Stimulated activated CD8-positive, alpha-beta memory T cell treated with anti-CD3 and anti-CD28 coated beads, Interleukin-12 subunit alpha, Interleukin-12 subunit beta, amount 100 ng/mL, for 24 hours (primary cell): ENCODE results near the gene HEATR9.
A peak's percentile ranks its signal among the peaks of the same experiment; 100 is the strongest.

ENCODE experiments used
- DNase-seq: peaks from one replicate; pipeline ENCODE4 v3.0.0-alpha.2; 2020; ENCODE audit errors: extremely low read depth

The HEATR9 gene

GRCh38 chr17:35895636-35896587 is 27.2 kb upstream of the HEATR9 start:
- DNase-seq: no peak

GRCh38 chr17:35894206-35894605 is 25.5 kb upstream of the HEATR9 start:
- DNase-seq: no peak

DNA sequence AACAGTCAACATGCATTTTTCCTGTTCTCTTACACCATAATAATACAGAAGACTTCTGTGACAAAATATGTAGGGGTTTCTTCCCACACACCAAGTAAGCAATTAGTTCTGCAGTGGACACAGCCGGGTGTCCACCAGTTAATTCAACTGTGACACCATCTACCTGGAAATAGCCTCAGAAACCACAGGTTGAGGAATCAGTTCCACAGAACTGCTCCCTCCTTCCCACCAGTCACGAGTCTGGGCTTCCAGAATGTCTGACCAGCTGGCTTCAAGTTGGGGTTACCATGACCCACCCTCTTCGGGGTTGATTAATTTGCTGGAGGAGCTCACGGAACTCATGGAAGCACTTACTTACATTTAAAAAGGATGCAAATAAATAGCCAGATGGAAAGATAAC is 25.1 kb upstream of the HEATR9 start:
- no peak for DNase-seq

DNA sequence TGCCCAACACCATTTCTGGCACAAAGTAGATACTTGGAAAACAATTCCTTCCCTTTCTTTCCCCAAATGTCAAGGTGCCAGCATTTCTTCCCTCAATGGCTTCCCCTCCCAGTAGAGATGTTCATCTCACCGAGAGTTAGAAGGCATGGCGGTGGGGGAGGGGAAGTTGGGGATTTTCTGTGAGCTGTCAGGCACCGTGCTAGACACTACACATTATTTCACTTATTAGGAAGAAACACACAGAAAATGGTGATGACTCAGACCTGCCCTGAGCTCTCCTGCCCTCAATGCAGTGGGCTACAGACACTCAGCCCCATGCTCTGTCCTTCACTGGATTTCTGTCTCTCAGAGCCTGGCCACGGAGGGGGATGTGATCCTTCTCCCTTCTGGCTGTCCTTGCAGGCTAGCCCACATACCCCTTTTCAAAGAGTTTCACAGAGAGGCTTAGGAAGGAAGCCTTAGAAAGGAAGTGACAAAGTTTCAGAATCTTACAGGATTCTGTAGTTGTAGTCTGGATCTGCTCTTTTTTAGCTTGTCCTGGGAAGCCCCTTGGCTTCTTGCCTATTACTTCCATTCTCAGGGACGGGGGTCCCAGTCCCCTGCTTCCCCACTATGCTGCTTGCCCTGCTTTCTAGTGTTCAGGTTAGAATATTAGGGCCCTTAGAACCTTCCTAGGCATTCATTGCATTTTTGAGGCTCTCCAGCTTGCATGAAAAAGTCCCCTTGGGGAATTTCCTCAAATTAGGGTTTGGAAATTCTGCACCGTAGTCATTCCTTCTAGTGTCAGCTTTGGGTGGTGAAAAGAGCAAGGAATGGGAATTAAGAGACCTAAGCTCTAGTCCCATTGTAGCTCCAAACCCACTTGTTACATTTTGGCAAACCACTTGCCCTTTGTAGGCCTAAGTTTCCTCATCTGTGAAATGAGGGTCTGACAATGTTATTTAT is 23.7 kb upstream of the HEATR9 start:
- peak; percentile 52 for DNase-seq

- DNase-seq: no peak
These were observed 22.6 kb upstream of the HEATR9 start for GRCh38 chr17:35891269-35891668.

DNA sequence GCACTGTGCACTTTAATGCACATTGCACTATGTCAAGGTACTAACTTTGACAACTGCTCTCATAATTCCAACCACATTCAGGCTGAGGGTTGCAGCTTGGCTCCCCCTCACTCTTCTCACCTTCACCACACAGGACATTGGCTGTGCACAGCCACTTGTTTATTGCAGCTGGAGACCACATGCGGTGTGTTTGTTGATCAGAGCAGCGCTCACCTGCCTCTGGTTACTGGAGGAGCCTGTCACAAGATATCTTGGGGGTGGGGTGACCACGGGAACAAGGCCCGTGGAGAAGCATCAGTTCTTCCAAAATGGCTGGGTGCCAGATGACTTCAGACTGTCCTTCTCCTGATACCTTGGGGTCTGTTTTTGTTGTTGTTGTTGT is 22.1 kb upstream of the HEATR9 start:
- no peak for DNase-seq

DNA sequence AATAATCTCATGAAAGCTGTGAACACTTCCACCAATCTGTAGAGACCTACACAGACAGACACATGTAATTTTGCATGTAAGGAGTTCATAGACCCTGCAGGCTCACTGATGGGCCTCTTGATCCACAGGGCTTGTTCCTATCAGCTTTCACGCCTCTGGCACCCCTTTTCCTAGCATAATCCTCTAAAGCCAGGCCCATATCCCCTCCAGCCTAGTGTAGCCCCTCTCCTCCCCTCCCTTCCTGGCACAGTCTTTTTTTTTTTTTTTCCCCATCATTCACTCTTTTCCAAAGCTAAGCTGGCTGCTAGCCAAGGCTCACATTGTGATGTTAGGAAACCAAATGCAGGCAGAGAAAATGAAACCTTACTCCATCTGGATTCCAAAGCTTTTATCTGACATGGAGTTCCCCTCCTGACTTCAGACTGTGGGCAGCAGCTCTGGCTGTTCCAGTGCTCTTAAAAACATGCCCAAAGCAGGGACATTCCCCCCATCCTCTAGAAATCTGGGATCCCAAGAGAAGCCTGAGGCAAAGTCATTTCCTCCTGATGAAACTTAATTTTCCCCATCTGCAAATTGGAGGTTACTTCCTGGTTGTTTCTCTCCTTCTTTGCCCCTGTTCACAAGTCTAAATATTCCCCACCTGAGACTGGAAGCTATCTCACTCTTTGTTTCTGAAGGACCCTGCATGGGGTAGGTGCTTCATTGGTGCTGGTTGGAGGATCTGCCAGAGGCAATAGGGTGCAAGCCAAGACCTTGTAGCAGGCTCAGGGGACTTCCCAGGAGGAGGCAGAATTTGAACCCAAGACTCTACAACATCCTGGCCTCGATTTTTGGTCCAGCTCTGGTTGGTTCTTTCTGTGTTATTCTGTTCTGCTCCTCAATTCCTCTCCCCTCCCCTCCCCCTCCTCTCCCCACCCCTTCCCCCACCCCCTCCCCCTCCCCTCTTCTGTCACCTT is 21.4 kb upstream of the HEATR9 start:
- DNase-seq: no peak

DNA sequence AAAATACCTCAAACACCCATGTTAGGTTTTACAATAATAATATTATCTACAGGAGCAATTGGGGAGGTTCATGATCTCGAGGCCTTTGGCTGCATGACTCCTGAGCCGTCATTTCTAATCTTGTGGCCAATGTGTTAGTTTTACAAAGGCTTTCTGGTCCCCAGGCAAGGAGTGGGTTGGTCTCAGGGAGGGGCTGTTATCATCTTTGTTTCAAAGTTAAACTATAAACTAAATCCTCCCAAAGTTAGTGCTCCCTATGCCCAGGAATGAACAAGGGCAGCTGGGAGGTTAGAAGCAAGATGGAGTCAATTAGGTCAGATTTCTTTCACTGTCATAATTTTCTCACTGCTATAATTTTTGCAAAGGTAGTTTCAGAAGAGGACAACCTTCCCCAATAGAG is 20.6 kb upstream of the HEATR9 start:
- DNase-seq: no peak

DNA sequence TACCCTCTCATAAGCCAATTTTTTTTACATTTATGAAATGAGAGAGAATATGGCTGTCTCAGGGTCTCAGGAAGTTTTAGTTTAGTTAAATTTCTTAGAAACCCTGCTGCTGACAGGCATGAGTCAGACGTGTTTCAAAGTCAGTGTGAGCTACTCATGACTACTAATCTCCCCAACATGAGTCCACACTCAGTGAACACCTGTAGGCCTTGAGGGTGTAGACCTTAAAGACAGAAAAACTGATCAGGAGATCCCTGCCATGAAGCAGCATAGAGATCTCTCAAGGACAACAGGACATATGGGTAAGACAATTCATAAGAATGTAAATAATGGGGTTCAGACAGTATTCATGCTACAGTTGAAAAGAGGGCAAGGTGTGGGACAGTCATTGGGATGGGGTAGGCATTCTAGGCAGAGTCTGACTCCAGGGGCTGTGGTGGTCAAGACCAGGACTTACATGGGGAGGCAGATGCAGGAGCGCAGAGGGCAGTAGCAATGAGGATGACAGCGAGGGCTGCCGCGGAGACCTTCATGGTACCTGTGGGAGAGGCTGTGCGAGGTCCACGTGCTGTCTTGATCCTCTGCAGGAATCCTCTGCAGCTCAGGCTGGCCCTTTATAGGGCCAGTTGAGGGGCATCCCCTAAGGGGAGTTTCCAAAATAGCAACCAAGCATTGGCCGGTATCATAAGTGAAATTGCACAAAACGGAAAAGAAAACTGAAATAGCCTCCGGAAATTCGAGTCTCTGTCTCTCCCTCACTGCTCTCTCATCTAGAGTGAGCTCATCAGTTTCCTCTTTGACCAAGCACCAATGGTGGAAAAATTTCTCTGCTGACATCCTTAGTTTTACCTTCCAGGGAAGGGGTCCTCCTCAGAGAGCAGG is 11.3 kb upstream of the HEATR9 start, which contains the start of gene CCL5:
CCL5 (minus strand) TSS at position 588 of the 882 bp plus-strand sequence.
- no peak for DNase-seq

- no peak for DNase-seq
These were observed 9.7 kb upstream of the HEATR9 start for GRCh38 chr17:35878361-35878760.

GRCh38 chr17:35877345-35878029 is 8.8 kb upstream of the HEATR9 start:
- DNase-seq: no peak

- no peak for DNase-seq
These were observed 7.8 kb upstream of the HEATR9 start for GRCh38 chr17:35876534-35876933.

DNA sequence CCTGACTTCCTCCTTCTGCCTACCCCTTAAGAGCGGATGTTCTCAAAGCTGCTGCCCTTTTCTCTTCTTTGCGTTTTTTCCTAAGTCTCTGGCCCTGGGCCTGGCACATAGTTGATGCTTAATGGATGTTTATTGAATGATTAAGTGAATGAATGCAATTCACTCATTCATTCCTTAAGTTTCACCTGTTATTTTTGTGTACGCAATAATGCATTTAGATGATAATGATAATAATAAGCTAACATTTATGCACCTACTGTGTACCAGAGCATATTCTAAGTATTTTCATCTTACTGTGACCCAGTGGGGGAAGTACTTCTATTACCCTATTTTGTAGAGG is 7.1 kb upstream of the HEATR9 start:
- no peak for DNase-seq

GRCh38 chr17:35875072-35875799 is 6.5 kb upstream of the HEATR9 start:
- DNase-seq: no peak

DNA sequence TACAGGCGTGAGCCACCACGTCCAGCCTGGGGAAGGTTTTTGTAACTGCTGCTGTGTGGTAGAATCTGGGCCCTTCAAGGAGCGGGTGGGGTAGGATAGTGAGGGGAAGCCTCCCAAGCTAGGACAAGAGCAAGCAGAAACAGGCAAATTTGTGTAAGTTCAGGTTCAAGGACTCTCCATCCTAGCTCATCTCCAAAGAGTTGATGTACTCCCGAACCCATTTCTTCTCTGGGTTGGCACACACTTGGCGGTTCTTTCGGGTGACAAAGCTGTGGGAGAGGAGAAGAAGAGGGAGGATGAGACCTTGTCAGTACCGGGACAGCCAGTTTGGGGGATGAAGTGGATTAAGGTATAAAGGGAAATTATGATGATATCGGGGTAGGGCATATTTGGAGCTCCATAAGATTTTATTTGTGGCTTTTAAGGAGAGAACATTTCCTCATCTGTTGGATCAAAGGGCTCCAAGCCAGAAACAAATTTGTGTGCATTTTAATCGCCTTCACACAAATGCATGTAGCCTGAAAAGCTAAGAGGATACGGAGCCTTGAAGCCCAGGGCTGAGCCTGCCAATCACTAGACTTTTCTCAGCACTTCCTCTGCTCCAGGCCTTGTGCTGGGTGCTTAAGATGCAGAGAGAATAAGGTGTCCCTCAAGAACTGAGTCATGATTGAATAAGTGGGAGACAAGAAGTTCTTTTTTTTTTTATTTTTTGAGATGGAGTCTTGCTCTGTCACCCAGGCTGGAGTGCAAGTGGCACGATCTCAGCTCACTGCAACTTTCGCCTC is 3.7 kb upstream of the HEATR9 start:
- no peak for DNase-seq

GRCh38 chr17:35870906-35871819 is 2.5 kb upstream of the HEATR9 start:
- no peak for DNase-seq

DNA sequence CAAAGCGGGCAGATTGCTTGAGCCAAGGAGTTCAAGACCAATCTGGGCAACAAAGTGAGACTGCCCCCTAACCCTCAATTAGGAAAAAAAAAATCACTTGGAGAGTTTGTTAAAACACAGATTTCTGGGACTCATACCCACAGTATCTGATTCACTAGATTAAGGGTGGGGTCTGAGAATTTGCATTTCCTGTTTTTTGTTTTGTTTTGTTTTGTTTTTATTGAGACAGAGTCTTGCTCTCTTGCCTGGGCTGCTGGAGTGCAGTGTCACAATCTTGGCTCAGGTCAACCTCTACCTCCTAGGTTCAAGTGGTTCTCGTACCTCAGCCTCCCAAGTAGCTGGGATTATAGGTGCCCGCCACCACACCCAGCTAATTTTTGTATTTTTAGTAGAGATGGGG is 1.1 kb downstream of the HEATR9 start:
- no peak for DNase-seq
